A172 (cell line): ENCODE results near the gene GON4L. TPM values are rescaled to one million over a fixed set of nuclear protein-coding genes. Genes with fewer than 3 reads are reported as not detected.

Experiments
- total RNA-seq: library from RNA; depleted of rRNA; stranded (reverse); fragments of >200 nt; shearing (Covaris generic); gene quantifications from 2 replicates; pipeline ENCODE4 v1.2.3, GENCODE V29; 2014; rRNA removed

GON4L gene
- total RNA-seq, 1 experiment from 2014 or later = 29.6 TPM

Other genes starting within 250 kb of the GON4L start
- gene MSTO1, start 247.0 kb downstream of the GON4L start, total RNA-seq = 34.3 and 42.7 TPM in 2 replicates
- gene YY1AP1, start 168.4 kb downstream of the GON4L start, total RNA-seq = 48.2 and 64.7 TPM in 2 replicates
- gene DAP3, start 168.1 kb downstream of the GON4L start, total RNA-seq = 117 and 160 TPM in 2 replicates
- gene SYT11, start 2.4 kb upstream of the GON4L start, total RNA-seq = 63.9 and 64.5 TPM in 2 replicates
- 65.1 and 81.9 TPM in 2 replicates for gene RIT1, start 54.1 kb upstream of the GON4L start, total RNA-seq
- gene KHDC4, start 77.2 kb upstream of the GON4L start, total RNA-seq = 52.3 and 53.9 TPM in 2 replicates
- not detected in 2 replicates for gene RXFP4, start 84.4 kb upstream of the GON4L start, total RNA-seq
- 153 and 155 TPM in 2 replicates for gene ARHGEF2, start 121.3 kb upstream of the GON4L start, total RNA-seq
- gene SSR2, start 163.7 kb upstream of the GON4L start, total RNA-seq = 573 and 778 TPM in 2 replicates
- 35.9 and 37.1 TPM in 2 replicates for gene UBQLN4, start 196.6 kb upstream of the GON4L start, total RNA-seq
- 179 TPM in 2 replicates for gene LAMTOR2, start 197.6 kb upstream of the GON4L start, total RNA-seq
- gene RAB25, start 203.9 kb upstream of the GON4L start, total RNA-seq = 0.12 TPM in 1 of 2 replicates, not detected in the other
- gene MEX3A, start 225.3 kb upstream of the GON4L start, total RNA-seq = 11.2 and 12.5 TPM in 2 replicates